HG03064 (cell line): ENCODE results near the gene BCL7A.
"Not testable (repeated sequence)": the region's sequence is repeated elsewhere in the genome, so short reads cannot be mapped to it uniquely, and the experiment has no call there.

Experiments
- ATAC-seq: cut with Tn5 transposase; IDR thresholded peaks from one replicate; pipeline ENCODE4 v1.9.1; 2021; ENCODE audit warnings: low read depth; ENCODE audit not compliant: unreplicated experiment

BCL7A gene

GRCh38 chr12:122024132-122024785 lies 2.6 kb downstream of the BCL7A start:
- ATAC-seq = no peak

DNA sequence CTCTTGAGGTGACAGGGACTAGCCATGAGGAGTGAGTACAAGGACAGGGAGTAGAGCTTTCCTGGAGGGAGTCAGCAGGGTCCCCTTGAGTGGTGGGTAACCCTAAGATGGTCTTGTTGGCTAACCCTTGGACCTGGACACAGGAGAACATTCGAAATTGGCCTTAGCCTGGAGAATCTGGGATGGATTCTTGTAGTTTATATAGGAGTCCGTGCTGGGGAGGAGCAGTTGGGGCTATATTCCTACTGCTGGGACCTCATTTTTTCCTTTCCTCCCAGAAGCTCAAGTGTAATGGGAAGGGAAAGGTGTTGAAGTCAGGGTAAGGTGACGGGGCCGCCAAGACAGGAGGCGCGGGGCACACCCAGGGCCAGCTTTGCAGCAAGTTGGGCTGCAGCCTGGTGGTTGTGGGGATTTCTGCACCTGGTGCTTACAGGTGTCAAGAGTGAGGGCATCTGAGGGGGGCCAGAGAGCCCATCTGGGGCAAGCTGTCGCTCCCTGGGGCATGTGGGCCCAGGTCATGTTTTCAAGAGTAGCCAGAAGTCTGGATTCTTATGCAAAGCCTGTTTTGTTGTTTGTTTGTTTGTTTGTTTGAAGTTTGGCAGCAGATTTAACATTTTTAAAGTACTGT lies 5.1 kb downstream of the BCL7A start:
- ATAC-seq = no peak

DNA sequence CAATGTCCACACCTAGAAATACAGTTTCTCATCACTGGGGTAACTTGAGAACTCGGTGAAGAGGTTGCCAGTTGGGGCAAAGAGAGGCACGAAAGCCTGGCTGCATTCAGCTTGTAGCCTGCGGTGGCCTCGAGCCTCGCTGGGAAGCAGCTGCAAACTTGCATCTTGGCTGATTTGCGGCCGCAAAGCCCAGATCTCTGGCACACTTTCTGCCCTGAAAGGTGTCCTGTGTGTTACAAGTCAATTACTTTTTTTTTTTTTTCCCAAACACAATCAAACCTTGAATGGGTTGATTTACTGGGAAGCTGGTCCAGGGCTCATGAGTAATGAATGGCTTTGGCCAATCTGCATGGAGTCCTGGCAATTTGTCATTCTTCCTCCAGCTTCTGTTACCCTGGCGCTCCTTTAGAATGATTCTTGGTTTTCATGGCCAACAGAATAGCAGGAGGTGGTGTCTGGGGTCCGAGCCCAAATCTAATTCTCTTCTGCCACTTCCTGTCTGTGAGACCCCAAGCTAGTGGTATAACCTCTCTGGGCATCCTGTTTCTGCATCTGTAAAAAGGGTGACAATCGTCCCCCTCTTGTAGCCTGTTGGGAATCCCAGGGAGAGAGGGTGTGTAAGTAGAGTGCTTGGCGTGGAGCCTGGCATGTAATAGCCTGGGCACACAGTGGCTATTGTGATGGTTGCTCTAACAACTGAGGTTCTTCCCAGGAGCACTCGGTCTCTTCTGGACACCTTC lies 6.7 kb downstream of the BCL7A start:
- no peak for ATAC-seq

DNA sequence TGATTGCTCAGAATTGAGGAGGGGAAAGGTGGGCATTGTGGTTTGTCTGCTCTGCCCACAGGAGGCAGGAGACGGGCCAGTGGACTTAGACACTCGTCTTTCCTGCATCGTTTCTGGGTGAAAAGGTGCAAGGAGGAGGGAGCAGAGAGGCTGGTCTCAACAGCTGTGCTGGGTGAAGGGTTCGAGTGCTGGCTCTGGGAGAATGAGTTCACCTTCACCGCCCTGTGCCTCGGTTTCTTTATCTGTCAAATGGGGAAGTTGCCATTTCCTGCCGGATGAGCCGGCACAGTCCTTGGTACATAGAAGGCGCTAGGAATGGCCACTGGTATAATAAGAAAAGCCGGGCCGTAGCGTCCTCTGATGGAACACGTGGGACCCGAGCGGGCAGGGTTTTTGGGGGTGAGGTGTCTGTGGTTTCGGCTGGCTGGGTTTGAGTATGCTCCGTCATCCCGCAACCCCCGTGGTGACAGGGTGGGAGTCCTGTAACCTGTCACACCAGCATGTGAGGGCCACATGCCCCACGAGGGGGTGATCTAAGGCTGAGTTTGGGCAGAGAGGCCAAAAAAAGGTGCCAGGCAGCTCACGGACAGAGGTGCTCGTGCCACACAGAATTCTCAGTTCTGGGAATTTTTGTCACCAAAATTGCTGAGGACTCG lies 7.3 kb downstream of the BCL7A start:
- no peak for ATAC-seq

GRCh38 chr12:122029620-122030423 lies 8.1 kb downstream of the BCL7A start:
- no peak for ATAC-seq

DNA sequence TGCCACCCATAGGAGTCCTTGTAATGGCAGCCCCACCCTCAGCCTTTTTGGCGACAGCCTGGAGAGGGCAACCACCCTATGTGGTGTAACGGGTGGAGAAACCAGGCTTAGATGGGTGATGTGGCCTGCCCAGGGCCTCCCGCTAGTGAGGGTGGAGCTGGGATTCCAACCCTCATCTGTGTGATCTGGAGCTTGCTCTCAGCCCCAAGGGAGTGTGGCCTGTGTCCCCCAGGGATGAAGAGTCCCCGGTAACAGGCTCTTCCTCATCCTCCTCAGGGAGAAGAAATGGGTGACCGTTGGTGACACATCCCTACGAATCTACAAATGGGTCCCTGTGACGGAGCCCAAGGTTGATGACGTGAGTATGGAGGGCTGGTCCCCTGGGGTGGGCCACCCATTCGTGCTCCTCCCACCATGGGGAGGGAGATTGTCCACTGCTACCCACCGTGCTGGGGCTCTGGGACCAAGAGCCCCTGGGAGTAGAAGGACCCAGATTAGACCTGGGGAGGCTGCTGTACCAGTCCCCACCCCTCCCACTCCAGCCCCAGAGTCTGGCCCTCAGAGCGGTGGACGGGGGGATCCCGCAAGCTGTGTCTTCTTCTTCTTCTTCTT lies 8.8 kb downstream of the BCL7A start:
- ATAC-seq = no peak

DNA sequence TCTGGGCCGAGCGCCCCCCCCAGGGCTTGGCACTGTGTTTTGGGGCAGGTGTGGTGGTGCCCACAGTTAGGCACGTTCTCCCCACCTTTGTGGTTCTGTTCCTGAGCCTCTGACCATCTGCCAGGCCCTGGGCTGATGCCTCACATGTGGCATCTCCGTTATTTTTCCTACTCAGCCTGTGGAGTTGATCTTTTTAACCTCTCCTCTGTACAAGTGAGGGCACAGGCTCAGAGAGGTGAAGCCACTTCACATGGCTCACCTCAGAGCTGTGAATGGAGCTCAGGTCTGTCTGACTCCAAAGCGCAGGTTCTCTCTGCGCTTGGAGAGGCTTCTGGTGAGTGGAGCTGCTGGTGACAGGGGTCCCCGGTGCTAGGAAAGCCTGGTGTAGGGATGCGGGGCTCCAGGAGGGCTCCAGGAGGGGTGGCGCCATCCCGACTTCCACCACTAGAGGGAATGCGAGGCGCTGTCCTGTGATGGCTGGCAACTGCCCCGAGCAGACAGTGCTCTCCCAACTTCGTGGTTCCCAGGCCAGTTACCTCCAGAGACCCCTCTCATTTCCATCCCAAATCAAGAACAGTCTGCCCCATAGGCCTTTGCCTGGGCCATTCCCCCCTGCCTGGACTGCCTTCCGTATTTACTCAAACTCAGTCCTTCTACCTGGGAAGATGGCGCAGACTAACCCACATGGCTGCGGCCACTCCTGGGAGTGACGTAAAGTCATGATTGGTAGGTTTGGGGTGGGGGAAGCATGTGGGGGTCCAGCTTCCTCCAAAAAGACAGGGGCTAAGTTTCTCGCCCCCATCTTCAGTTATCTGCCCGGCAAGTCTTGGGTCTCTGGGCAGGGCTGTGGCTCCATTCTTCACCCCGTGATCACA lies 9.9 kb downstream of the BCL7A start:
- ATAC-seq = no peak

- ATAC-seq = no peak
Observed at GRCh38 chr12:122032580-122032979, 10.9 kb downstream of the BCL7A start.

GRCh38 chr12:122035292-122035691 lies 13.6 kb downstream of the BCL7A start:
- no peak for ATAC-seq

GRCh38 chr12:122036153-122036552 lies 14.5 kb downstream of the BCL7A start:
- ATAC-seq = no peak

- no peak for ATAC-seq
Observed at GRCh38 chr12:122040579-122041386, 19.1 kb downstream of the BCL7A start.

DNA sequence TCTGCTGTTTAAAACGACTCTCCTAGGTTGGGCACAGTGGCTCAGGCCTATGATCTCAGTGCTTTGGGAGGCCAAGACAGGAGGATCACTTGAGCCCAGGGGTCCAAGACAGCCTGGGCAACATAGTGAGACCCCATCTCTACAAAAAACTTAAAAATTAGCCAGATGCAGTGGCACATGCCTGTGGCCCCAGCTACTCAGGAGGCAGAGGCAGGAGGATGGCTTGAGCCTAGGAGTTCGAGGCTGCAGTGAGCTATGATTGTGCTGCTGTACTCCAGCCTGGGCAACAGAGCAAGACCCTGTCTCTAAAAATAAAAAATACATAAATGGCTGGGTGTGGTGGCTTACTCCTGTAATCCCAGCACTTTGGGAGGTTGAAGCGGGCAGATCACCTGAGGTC lies 19.8 kb downstream of the BCL7A start:
- not testable (repeated sequence) for ATAC-seq

- ATAC-seq = no peak
Observed at GRCh38 chr12:122042910-122043309, 21.2 kb downstream of the BCL7A start.

GRCh38 chr12:122043476-122043875 lies 21.8 kb downstream of the BCL7A start:
- ATAC-seq = no peak

GRCh38 chr12:122045262-122045661 lies 23.6 kb downstream of the BCL7A start:
- no peak for ATAC-seq

DNA sequence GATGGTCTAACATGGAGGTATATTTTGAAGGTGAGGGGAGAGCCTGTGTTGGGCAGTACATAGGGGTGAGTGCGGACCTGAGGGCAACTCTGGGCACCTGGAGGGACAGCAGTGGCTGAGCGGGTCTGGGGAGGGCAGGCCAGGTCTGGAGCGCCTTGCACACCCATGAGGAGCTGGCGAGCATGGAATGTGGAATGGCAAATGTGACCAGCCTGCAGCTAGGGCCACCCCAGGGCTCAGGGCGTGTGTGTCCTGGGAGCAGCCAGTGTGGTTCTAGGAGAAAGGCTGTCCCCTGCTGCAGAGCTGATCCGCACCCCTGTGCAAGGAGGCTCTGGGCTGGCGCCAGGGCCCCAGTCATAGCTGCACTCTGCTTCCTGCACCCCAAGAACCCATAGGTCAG lies 24.5 kb downstream of the BCL7A start:
- ATAC-seq = no peak

DNA sequence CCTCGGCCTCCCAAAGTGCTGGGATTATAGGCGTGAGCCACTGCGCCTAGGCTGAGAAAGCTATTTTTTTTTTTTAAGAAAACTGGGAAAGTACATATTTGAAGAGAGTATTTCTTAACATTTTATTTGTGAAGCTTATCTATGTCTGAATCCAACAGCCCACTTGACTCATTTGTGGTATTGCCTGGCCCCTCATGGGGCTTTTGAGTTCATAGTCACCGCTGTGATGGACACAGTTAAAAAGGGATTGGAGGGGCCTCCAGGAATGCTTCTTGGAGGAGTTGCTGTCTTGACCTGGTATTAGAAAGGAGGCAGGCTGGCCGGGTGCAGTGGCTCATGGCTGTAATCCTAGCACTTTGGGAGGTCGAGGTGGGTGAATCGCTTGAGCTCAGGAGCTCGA lies 26.5 kb downstream of the BCL7A start:
- ATAC-seq = no peak

DNA sequence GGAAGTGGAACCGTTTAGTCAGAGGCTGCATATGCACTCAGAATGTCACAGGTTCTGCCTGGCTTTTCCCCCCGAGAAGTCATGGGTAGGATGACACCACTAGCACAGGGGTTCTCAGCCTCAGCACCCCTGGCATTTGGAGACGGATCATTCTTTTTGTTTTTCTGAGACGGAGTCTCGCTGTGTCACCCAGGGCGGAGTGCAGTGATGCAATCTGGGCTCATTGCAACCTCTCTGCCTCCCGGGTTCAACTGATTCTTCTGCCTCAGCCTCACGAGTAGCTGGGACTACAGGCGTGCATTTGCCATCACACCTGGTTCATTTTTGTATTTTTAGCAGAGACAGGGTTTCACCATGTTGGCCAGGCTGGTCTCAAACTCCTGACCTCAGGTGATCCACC lies 28.1 kb downstream of the BCL7A start:
- ATAC-seq = no peak
